Nephron progenitor cell (in vitro differentiated cells): ENCODE results near the gene GTPBP3.

Source experiments
- DNase-seq: peaks from one replicate; pipeline ENCODE4 v3.0.0; 2021
- H3K27ac Mint-ChIP-seq: 2 replicates; pipeline ENCODE4 v1.8.0; 2021; ENCODE audit warnings: mild to moderate bottlenecking, moderate library complexity, mixed read lengths
- H3K27me3 Mint-ChIP-seq: 2 replicates; pipeline ENCODE4 v1.8.0; 2021; ENCODE audit warnings: mild to moderate bottlenecking, low read depth, mixed read lengths; ENCODE audit not compliant: poor library complexity
- H3K36me3 Mint-ChIP-seq: 2 replicates; pipeline ENCODE4 v1.8.0; 2021; ENCODE audit warnings: low read depth, mixed read lengths
- H3K4me1 Mint-ChIP-seq: 2 replicates; pipeline ENCODE4 v1.8.0; 2021; ENCODE audit warnings: mixed read lengths
- H3K4me3 Mint-ChIP-seq: 2 replicates; pipeline ENCODE4 v1.8.0; 2021; ENCODE audit warnings: mild to moderate bottlenecking, moderate library complexity, mixed read lengths
- H3K9me3 Mint-ChIP-seq: 2 replicates; pipeline ENCODE4 v1.8.0; 2021; ENCODE audit warnings: mild to moderate bottlenecking, moderate library complexity, mixed read lengths
- CTCF ChIP-seq: fragments of 200-600 bp; sonication (generic); IDR thresholded peaks from 2 replicates; pipeline ENCODE4 v1.5.0; 2021; ENCODE audit warnings: antibody characterized with exemption

The GTPBP3 gene

GRCh38 chr19:17378271-17378670 lies 40.9 kb downstream of the GTPBP3 start:
- H3K27ac Mint-ChIP-seq = peak overlapping the region; percentile 85
- H3K36me3 Mint-ChIP-seq = peaks cover 8% of the 10 kb centered on the region
- peaks cover 11% of the 10 kb centered on the region for H3K9me3 Mint-ChIP-seq
- peaks cover 58% of the 10 kb centered on the region for H3K4me1 Mint-ChIP-seq
- no peak for DNase-seq
- no peak for TF ChIP-seq CTCF
- peaks cover 3% of the 10 kb centered on the region for H3K27me3 Mint-ChIP-seq
- peak overlapping the region; percentile 4 for H3K4me3 Mint-ChIP-seq

- DNase-seq = peak; percentile 81
- H3K4me1 Mint-ChIP-seq = peaks cover 60% of the 10 kb centered on the region
- peaks cover 3% of the 10 kb centered on the region for H3K27me3 Mint-ChIP-seq
- peaks cover 11% of the 10 kb centered on the region for H3K9me3 Mint-ChIP-seq
- H3K4me3 Mint-ChIP-seq = peak overlapping the region; percentile 32
- H3K36me3 Mint-ChIP-seq = peaks cover 8% of the 10 kb centered on the region
- H3K27ac Mint-ChIP-seq = peak overlapping the region; percentile 86
- no peak for TF ChIP-seq CTCF
Observed at GRCh38 chr19:17379221-17379631, 41.9 kb downstream of the GTPBP3 start.

- TF ChIP-seq CTCF = no peak
- no peak for DNase-seq
Observed at GRCh38 chr19:17380426-17381138, 43.2 kb downstream of the GTPBP3 start.

GRCh38 chr19:17385878-17386611 lies 48.7 kb downstream of the GTPBP3 start:
- Mint-ChIP-seq H3K36me3 (peaks cover 9% of the 10 kb centered on the region), H3K4me1 (peaks cover 28% of the 10 kb centered on the region), H3K27ac (no peak overlapping the region), H3K9me3 (peaks cover 26% of the 10 kb centered on the region), H3K4me3 (no peak overlapping the region), H3K27me3 (peaks cover 29% of the 10 kb centered on the region)
- DNase-seq = peak; percentile 79
- peak; percentile 88 for TF ChIP-seq CTCF

More at GRCh38 chr19:17380426-17381138, 43.2 kb downstream of the GTPBP3 start:
- Mint-ChIP-seq H3K4me3 (no peak overlapping the region), H3K4me1 (peaks cover 66% of the 10 kb centered on the region), H3K36me3 (peaks cover 8% of the 10 kb centered on the region), H3K27me3 (peaks cover 3% of the 10 kb centered on the region), H3K27ac (no peak overlapping the region), H3K9me3 (peaks cover 11% of the 10 kb centered on the region)

GRCh38 chr19:17389288-17389687 lies 51.9 kb downstream of the GTPBP3 start:
- Mint-ChIP-seq H3K36me3 (peaks cover 9% of the 10 kb centered on the region), H3K4me3 (peak overlapping the region; percentile 34), H3K27ac (no peak overlapping the region), H3K9me3 (peaks cover 23% of the 10 kb centered on the region), H3K4me1 (peaks cover 24% of the 10 kb centered on the region), H3K27me3 (peaks cover 26% of the 10 kb centered on the region)
- DNase-seq = no peak
- TF ChIP-seq CTCF = no peak
